Esophagus (tissue), 2 donors: ENCODE results near the gene CLPTM1. TPM values are rescaled to one million over a fixed set of nuclear protein-coding genes. Genes with fewer than 3 reads are reported as not detected.
"Not testable (repeated sequence)": the region's sequence is repeated elsewhere in the genome, so short reads cannot be mapped to it uniquely, and the experiment has no call there.

Experiments
- H3K27ac ChIP-seq, 2 donors: one replicate each; pipeline ENCODE4 v1.5.1; 2013; ENCODE audit warnings: low read depth in 2 of 2, mild to moderate bottlenecking in 2 of 2, inconsistent platforms in 1 of 2, low read length in 1 of 2, moderate library complexity in 1 of 2
- H3K27me3 ChIP-seq, 2 donors: one replicate each; pipeline ENCODE4 v1.6.1; 2013; ENCODE audit warnings: low read length in 2 of 2, control low read depth in 1 of 2, mild to moderate bottlenecking in 1 of 2; ENCODE audit not compliant: insufficient read depth in 2 of 2, control insufficient read depth in 1 of 2
- H3K36me3 ChIP-seq, 2 donors: one replicate each; pipeline ENCODE4 v1.6.1; 2013; ENCODE audit warnings: low read length in 1 of 2; ENCODE audit not compliant: control insufficient read depth in 2 of 2, insufficient read depth in 2 of 2
- H3K4me1 ChIP-seq, 2 donors: one replicate each; pipeline ENCODE4 v1.6.1; 2013; ENCODE audit warnings: low read length in 1 of 2; ENCODE audit not compliant: control insufficient read depth in 2 of 2, insufficient read depth in 2 of 2
- H3K4me3 ChIP-seq, 2 donors: one replicate each; pipeline ENCODE4 v1.5.1; 2013; ENCODE audit warnings: low read length in 2 of 2, mild to moderate bottlenecking in 2 of 2, low read depth in 1 of 2, moderate library complexity in 1 of 2
- H3K9me3 ChIP-seq, 2 donors: one replicate each; pipeline ENCODE4 v1.6.1; 2013; ENCODE audit warnings: mild to moderate bottlenecking in 2 of 2, low read depth in 1 of 2, low read length in 1 of 2, moderate library complexity in 1 of 2; ENCODE audit not compliant: control insufficient read depth in 2 of 2, insufficient read depth in 1 of 2
- WGBS, 2 donors: extraction: QIAGEN DNeasy Blood & Tissue Kit; methylation state at CpG; one replicate each; pipeline ENCODE4 v1.1.7; 2013; 5-methylcytosine and 5-hydroxymethylcytosine counted together
- polyA plus RNA-seq, 2 donors: library from polyadenylated mRNA; stranded (reverse); fragments of 200-250 nt; gene quantifications; one replicate each; pipeline ENCODE4 v1.2.3, GENCODE V29; 2013
- donor health status: healthy with polysubstance abuse.
- donor health status: Bipolar disorder and iron deficiency.

CLPTM1 gene
- polyA plus RNA-seq, 2 donors = 56.0 to 61.9 TPM

DNA sequence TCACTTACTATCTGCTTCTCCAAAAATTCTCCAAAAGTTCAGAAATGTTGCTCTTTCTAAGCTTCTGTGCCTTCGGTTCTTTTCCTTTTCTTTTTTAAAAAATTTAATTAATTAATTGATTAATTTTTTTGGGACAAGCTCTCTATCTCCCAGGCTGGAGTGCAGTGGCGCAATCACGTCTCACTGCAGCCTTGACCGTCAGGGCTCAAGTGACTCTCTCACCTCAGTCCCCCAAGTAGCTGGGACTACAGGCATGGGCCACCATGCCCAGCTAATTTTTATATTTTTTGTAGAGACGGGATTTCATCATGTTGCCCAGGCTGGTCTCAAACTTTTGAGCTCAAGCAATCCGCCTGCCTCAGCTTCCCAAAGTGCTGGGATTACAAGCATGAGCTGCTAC, 16.3 kb downstream of the CLPTM1 start:
- not testable (repeated sequence) for H3K9me3 ChIP-seq, H3K27ac ChIP-seq, H3K4me1 ChIP-seq, H3K27me3 ChIP-seq, H3K4me3 ChIP-seq
- 91 to 93% methylated on average over 6 of the region's 6 CpGs for WGBS, 2 donors
- peaks cover 15 to 32% of the 10 kb centered on the region in 2 donors for H3K36me3 ChIP-seq

DNA sequence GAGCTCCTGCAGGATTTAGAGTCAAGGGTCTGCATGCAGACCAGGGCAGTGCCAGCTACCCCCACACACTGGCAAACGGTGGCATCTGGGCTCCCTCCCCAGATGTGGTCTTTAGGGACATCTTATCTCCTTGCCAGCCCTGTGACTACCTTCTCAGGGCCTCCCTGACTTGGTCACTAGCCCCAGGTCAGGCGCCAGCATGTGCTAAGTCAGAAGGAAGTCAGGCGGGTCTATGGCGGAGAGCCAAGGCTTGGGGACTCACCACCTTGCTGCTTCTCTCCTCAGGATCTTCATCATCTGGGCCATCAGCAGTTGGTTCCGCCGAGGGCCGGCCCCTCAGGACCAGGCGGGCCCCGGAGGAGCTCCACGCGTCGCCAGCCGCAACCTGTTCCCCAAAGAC, 17.6 kb downstream of the CLPTM1 start:
- peaks cover 22 to 43% of the 10 kb centered on the region in 2 donors for H3K36me3 ChIP-seq
- 86 to 93% methylated on average over 13 of the region's 13 CpGs for WGBS, 2 donors

DNA sequence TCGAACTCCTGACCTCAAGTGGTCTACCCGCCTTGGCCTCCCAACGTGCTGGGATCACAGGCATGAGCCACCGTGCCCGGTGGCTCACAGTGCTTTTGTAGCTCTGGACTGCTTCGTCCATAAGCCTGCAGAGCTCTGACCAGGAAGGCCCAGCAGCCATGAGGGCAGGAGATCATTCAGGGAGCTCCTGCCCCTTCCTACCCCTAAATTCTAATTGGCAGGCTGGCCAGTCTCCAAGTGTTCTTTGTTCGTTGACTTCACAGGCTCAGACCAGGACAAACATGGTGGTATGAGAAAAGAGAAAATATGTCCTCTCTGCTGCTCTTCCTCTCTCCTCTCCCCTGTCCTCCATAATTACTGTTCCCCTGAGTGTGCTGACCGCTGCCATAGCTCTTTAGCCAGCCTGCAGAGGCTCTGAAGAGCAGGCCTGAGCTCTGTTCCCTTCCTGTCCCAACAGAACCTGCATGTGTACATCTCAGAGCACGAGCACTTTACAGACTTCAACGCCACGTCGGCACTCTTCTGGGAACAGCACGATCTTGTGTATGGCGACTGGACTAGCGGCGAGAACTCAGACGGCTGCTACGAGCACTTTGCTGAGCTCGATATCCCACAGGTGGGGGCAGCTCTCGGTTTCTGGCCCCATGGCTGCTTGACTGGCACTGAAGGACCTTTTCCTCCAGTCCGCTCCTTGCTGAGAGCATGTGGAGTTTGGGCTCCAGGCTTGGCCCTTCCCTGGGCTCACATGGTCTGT, 19.0 kb downstream of the CLPTM1 start:
- 90 to 92% methylated on average over 21 of the region's 21 CpGs for WGBS, 2 donors
- Histone ChIP-seq H3K27me3 (no peaks in the 10 kb centered on the region), H3K9me3 (no peaks in the 10 kb centered on the region), H3K27ac (no peak overlapping the region), H3K4me3 (no peak overlapping the region), H3K36me3 (peaks cover 20 to 46% of the 10 kb centered on the region in 2 donors), H3K4me1 (no peaks in the 10 kb centered on the region)

More for the DNA sequence above, 17.6 kb downstream of the CLPTM1 start:
- no peaks in the 10 kb centered on the region for H3K9me3 ChIP-seq
- no peak overlapping the region for H3K4me3 ChIP-seq
- no peaks in the 10 kb centered on the region for H3K4me1 ChIP-seq
- no peak overlapping the region for H3K27ac ChIP-seq
- no peaks in the 10 kb centered on the region for H3K27me3 ChIP-seq

DNA sequence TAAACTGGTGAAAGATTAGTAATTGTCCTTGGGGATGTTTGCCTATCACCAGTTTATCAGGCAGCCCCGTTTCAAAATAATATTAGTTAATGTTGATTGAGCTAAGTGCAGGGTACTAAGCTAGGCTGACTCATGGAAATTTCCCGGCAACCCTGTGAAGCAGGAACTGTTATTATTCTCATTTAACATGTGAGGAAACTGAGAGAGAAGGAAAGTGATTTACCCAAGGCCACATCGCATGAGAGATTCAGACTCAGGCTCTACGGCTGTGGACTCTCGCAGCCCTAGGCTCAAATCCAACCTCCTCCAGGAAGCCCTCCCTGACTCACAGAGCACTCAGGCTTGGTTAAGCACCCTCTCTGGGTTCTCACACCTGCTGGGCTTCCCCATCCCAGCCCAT, 19.7 kb downstream of the CLPTM1 start:
- Histone ChIP-seq H3K36me3 (peaks cover 22 to 50% of the 10 kb centered on the region in 2 donors), H3K4me3 (no peak overlapping the region), H3K4me1 (no peaks in the 10 kb centered on the region), H3K27me3 (no peaks in the 10 kb centered on the region), H3K9me3 (no peaks in the 10 kb centered on the region), H3K27ac (no peak overlapping the region)
- WGBS, 2 donors = 84 to 86% methylated on average over 5 of the region's 5 CpGs

DNA sequence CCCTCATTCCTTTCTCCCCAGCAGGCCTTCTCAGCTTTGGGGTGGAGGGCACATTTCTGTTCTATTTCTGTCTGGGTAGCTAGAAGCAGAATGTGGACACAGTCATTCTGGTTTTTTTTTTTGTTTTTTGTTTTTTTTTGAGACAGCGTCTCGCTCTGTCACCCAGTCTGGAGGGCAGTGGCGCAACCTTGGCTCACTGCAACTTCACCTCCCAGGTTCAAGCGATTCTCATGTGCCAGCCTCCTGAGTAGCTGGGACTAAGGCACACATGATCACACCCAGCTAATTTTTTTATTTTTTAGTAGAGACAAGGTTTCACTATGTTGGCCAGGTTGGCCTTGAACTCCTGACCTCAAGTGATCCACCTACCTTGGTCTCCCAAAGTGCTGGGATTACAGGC, 20.3 kb downstream of the CLPTM1 start:
- Histone ChIP-seq H3K36me3 (peaks cover 22 to 53% of the 10 kb centered on the region in 2 donors), H3K27ac (no peak overlapping the region), H3K4me1 (no peaks in the 10 kb centered on the region), H3K4me3 (no peak overlapping the region), H3K27me3 (no peaks in the 10 kb centered on the region), H3K9me3 (no peaks in the 10 kb centered on the region)
- 96 to 97% methylated on average over 4 of the region's 4 CpGs for WGBS, 2 donors

DNA sequence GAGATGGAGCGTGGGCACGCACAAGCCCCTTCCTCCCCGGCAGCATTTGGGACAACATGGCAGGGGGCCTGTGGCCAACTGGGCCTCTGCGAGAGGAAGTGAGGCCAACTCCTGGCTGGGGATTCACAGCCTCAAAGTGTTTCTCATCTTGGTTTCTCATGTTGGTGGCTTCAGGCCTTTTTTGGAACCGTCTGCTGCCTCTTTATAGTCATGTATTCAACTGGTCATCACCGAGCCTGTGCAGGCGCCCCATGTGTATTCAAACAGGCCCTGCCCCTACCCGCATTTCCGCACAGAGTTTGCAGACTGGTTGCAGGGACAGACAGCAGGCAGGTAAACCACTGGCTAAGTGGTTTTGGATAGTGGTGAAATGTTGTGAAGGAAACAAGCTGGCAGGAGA, 28.8 kb downstream of the CLPTM1 start:
- Histone ChIP-seq H3K27ac (no peak overlapping the region), H3K4me3 (no peak overlapping the region), H3K27me3 (no peaks in the 10 kb centered on the region), H3K4me1 (no peaks in the 10 kb centered on the region), H3K36me3 (peaks cover 23 to 42% of the 10 kb centered on the region in 2 donors), H3K9me3 (no peaks in the 10 kb centered on the region)
- 85 to 89% methylated on average over 9 of the region's 9 CpGs for WGBS, 2 donors

DNA sequence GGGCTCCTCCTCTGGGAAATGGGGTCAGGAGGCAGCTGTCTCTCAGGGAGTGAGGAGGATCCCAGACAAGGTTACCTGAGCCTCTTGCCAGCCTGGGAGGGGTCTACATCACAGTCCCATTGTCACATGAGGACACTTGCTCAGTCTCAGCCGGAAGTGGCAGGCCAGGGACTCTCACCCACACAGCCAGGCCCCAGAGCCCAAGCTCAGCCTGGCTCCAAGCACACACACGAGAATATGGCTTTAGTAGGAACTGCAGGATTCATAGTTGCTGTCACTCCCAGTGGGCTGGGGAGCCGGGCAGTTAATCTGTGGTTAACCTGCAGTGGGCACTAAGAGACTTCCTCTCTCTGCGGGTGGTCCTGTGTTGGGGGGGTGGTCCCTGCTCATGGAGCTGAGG, 30.3 kb downstream of the CLPTM1 start:
- Histone ChIP-seq H3K9me3 (no peaks in the 10 kb centered on the region), H3K27me3 (no peaks in the 10 kb centered on the region), H3K4me3 (no peak overlapping the region), H3K4me1 (no peaks in the 10 kb centered on the region), H3K36me3 (peaks cover 19 to 42% of the 10 kb centered on the region in 2 donors), H3K27ac (no peak overlapping the region)
- WGBS, 2 donors = 90% methylated on average over 4 of the region's 4 CpGs

DNA sequence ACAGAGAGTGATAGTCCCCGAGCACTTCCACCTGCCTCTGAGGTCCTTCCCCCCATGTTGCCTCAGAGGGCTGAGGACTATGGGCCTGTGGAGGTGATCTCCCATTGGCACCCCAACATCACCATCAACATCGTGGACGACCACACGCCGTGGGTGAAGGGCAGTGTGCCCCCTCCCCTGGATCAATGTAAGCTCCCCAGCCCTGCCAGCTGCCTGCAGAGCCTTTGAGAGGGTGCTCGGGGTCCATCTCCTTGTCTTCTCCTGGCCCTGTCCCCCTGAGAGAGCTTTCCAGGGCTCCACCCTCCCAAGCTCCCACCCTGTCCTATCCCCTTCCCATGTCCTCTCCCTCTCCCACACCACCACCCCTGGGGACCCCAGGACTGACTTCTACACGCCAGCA, 31.2 kb downstream of the CLPTM1 start:
- H3K27ac ChIP-seq = no peak overlapping the region
- no peaks in the 10 kb centered on the region for H3K27me3 ChIP-seq
- no peaks in the 10 kb centered on the region for H3K9me3 ChIP-seq
- no peak overlapping the region for H3K4me3 ChIP-seq
- H3K36me3 ChIP-seq = peaks cover 24 to 51% of the 10 kb centered on the region in 2 donors
- no peaks in the 10 kb centered on the region for H3K4me1 ChIP-seq
- 89% methylated on average over 7 of the region's 7 CpGs for WGBS, 2 donors

DNA sequence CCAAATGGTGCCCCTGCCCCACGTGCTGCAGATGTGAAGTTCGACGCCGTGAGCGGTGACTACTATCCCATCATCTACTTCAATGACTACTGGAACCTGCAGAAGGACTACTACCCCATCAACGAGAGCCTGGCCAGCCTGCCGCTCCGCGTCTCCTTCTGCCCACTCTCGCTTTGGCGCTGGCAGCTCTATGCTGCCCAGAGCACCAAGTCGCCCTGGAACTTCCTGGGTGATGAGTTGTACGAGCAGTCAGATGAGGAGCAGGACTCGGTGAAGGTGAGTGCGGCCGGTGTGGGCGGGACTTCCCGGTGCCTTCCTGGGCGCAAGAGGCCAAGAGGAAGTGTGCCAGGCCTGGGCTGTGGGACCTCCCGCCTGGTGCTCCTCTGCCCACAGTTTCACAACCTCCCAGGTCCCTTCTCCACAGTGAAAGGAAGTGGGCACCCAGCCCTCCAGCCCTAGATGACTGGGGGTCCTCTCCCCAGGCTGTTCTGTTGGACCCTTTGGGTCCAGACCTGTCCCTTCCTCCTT, 32.0 kb downstream of the CLPTM1 start:
- Histone ChIP-seq H3K4me1 (no peaks in the 10 kb centered on the region), H3K27ac (no peak overlapping the region), H3K4me3 (no peak overlapping the region), H3K9me3 (no peaks in the 10 kb centered on the region), H3K27me3 (no peaks in the 10 kb centered on the region), H3K36me3 (peaks cover 27 to 54% of the 10 kb centered on the region in 2 donors)
- 81 to 89% methylated on average over 20 of the region's 20 CpGs for WGBS, 2 donors

DNA sequence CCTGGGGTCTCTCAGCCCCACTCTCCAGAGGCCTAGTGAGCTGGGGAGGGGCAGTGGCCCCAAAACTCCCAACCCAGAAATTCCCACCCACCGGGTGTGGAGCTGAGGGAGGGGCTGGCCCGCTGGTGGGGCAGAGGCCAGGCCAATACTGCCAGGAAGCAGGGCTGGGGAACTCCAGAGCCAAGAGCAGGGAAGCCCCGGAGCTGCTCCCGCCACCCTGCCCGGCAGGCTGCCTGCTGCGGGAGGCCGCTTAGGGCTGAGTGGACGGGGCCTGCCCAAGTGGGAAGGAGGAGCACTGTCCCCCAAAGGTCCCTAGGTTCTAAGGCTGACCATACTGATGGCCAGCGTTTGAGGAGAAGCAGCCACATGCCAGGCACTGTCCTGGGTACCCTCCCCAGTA, 33.1 kb downstream of the CLPTM1 start:
- no peak overlapping the region for H3K4me3 ChIP-seq
- WGBS, 2 donors = 73 to 76% methylated on average over 9 of the region's 9 CpGs
- peaks cover 27 to 61% of the 10 kb centered on the region in 2 donors for H3K36me3 ChIP-seq
- no peak overlapping the region for H3K27ac ChIP-seq
- no peaks in the 10 kb centered on the region for H3K27me3 ChIP-seq
- no peaks in the 10 kb centered on the region for H3K4me1 ChIP-seq
- no peaks in the 10 kb centered on the region for H3K9me3 ChIP-seq
